LNCaP clone FGC (cell line): ENCODE results near the gene PRM2.
"Not testable (repeated sequence)": the region's sequence is repeated elsewhere in the genome, so short reads cannot be mapped to it uniquely, and the experiment has no call there.

Experiments
- DNase-seq: peaks from one replicate; pipeline ENCODE4 v3.0.0-alpha.2; 2011; ENCODE audit warnings: low read depth
- H3K4me3 ChIP-seq: 2 replicates; pipeline ENCODE4 v1.5.1; 2011; ENCODE audit warnings: mild to moderate bottlenecking, low read depth, low read length, control low read depth
- TF ChIP-seq, protein P1 (sequence below): IDR thresholded peaks from 2 replicates; pipeline ENCODE4 v1.5.1; 2012; ENCODE audit warnings: mild to moderate bottlenecking; ENCODE audit not compliant: control insufficient read depth, insufficient read depth; ENCODE audit errors: extremely low read depth

PRM2 gene

DNA sequence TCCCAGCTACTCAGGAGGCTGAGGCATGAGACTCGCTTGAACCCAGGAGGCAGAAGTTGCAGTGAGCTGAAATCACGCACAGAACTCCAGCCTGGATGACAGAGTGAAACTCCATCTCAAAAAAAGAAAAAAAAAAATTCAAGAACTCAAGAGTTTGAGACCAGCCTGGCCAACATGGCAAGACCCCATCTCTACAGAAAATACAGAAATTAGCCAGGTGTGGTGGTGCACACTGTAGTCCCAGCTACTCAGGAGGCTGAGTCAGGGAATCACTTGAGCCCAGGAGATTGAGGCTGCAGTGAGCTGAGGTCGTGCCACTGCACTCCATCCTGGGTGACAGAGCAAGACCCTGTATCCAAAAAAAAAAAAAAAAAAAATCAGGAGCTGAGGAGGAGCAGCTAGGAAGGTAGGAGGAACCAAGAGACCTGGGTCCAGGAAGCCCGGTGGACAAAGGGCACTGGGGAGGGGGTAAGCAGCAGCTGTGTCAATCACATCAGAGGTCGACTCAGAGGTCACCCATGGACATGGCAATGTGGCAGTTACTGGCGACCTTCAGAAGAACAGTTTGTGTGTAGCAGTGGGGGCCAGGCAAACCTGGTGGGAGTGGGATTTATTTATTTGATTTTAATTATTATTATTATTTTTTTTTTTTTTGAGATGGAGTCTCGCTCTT, 15.9 kb upstream of the PRM2 start:
- no peak for DNase-seq
- TF ChIP-seq, protein P1, sequence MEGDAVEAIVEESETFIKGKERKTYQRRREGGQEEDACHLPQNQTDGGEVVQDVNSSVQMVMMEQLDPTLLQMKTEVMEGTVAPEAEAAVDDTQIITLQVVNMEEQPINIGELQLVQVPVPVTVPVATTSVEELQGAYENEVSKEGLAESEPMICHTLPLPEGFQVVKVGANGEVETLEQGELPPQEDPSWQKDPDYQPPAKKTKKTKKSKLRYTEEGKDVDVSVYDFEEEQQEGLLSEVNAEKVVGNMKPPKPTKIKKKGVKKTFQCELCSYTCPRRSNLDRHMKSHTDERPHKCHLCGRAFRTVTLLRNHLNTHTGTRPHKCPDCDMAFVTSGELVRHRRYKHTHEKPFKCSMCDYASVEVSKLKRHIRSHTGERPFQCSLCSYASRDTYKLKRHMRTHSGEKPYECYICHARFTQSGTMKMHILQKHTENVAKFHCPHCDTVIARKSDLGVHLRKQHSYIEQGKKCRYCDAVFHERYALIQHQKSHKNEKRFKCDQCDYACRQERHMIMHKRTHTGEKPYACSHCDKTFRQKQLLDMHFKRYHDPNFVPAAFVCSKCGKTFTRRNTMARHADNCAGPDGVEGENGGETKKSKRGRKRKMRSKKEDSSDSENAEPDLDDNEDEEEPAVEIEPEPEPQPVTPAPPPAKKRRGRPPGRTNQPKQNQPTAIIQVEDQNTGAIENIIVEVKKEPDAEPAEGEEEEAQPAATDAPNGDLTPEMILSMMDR = no peak
- H3K4me3 ChIP-seq = no peak overlapping the region

DNA sequence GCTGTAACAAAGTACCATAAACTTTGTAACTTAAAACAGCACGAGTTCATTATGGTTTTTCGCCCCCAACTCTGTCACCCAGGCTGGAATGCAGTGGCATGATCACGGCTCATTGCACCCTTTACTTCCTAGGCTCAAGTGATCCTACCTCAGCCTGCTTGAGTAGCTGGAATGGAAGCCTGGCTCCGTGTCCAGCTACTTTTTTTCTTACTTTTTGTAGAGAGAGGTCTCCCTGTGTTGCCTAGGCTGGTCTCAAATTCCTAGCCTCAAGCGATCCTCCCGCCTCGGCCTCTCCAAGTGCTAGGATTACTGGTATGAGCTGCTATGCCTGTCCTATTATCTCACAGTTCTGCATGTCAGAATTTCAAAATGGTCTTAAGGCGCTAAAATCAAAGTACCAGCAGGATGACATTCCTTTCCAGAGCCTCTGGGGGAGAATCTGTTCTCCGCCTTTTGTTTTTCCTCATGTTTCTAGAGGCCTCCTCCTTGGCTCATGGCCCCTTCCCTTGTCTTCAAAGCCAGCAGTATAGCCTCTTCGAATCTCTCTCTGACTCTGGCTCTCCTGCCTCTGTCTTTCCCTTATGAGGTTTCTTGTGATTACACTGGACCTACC, 14.9 kb upstream of the PRM2 start:
- no peak for DNase-seq
- TF ChIP-seq, protein P1 = no peak
- H3K4me3 ChIP-seq = no peak overlapping the region

DNA sequence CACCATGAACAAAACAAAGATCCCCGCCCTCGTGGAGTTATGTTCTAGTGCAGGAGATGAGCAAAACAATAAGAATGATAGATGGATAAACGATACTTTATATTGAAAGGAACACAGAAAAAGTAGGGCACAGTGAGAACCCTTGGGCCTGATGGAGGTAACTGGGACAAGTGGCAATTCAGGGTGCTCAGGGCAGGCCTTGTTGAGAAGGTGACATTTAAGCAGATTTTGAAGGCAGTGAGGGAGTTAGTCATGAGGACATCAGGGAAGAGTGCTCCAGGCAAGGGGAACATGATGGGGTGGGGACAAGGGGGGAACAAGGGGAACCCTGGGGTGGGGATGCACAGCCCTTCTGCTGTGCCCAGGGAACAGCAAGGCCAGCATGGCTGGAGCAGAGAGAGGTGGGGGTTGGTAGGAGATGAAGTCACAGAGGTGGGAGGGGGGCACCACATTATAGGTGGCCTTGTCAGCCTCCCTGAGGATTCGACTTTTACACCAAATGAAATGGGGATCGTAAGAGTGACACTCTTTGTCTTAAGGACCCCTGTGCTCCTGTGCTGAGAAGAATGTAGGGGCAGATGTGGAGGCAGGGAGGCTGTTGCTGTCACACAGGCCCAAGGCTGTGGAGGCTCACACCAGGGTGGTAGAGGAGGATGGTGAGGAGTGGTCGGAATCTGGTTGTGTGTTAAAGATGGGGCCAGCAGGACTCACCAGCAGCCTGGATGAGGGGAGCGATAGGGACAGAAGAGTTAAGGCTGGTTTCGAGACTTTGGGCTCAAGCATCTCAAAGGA, 14.0 kb upstream of the PRM2 start:
- H3K4me3 ChIP-seq = no peak overlapping the region
- TF ChIP-seq, protein P1 = no peak
- DNase-seq = no peak

DNA sequence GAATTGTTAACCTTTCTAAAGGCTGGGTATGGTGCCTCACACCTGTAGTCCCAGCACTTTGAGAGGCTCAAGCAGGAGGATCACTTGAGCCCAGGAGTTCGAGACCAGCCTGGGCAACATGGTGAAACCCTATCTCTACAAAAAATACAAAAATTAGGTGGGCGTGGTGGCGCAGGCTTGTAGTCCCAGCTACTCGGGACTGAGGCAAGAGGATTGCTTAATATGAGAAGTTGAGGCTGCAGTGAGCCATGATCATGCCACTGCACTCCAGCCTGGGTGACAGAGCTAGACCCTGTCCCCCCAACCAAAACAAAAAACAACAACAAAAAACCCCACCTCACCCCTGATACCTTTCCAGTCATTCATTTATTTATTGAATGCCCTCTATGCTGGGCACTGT, 13.4 kb upstream of the PRM2 start:
- not testable (repeated sequence) for H3K4me3 ChIP-seq, DNase-seq

DNA sequence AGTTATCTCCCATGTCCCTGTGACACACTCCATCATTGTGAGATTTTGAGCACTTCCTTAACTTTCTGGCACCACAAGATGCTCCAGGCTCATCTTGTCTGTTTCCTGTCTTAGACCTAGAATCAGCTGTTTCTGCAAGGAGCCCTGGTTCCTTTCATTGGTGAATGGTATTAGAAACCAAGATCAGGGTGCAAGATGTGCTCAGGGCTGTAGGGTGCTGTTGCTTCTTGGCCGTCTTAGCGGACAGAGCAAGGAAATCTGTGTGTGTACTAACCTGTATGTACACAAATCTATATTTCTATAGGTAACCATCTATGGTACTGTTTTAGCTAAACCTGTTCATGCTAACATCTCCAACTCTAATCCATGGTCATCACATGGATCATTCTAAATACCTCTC, 12.9 kb upstream of the PRM2 start:
- H3K4me3 ChIP-seq = no peak overlapping the region
- DNase-seq = no peak
- TF ChIP-seq, protein P1 = no peak

DNA sequence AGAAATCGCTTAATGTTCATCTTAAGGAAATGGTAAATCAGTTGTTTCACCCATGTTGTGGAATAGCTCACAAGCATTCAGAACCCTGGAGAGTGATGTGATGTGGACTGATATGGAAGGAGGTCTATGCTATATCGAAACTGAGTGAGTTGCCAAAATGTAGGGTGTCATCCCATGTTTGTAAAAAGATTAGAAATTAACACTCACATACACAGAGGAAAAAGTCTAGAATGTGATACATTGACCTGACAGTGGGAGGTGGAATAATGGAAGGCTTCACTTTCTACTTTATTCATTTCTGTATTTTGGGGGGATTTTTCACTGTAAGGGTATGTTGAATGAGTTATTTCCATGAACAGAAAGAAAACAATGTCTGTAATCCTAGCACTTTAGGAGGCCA, 9.6 kb upstream of the PRM2 start:
- DNase-seq = no peak
- TF ChIP-seq, protein P1 = no peak
- H3K4me3 ChIP-seq = no peak overlapping the region

DNA sequence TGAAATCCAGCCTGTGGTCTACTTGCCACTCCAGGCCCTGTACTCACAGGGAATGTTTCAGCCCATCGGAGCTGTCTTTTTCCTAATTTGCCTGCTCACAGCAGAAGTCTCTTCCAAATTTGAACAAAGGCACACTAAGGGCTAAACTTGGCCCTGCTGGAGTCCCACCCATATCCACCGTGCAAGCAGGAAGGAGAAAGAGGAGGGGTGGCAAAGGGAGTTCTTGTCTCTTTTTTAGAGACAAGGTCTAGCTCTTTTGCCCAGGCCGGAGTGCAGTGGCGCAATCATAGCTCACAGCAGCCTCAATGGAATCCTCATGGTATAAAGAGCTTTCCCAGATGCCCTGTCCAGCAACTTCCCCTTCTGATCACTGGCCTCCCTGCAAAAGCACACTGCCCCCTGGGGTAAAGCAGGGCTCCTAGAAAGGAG, 7.6 kb upstream of the PRM2 start:
- H3K4me3 ChIP-seq = no peak overlapping the region
- no peak for DNase-seq
- TF ChIP-seq, protein P1 = no peak
